Endodermal cell (in vitro differentiated cells): ENCODE results near the gene GABBR1. TPM values are rescaled to one million over a fixed set of nuclear protein-coding genes. Genes with fewer than 3 reads are reported as not detected.

Experiments used
- DNase-seq: peaks from one replicate; pipeline ENCODE4 v3.0.0-alpha.2; 2017
- H3K27ac ChIP-seq: 2 replicates; pipeline ENCODE4 v1.5.1; 2013; ENCODE audit warnings: mild to moderate bottlenecking, low read depth, low read length, moderate library complexity
- H3K27me3 ChIP-seq: 2 replicates; pipeline ENCODE4 v1.6.1; 2013; ENCODE audit warnings: mild to moderate bottlenecking, low read length, moderate library complexity; ENCODE audit not compliant: insufficient read depth, control insufficient read depth, poor library complexity, severe bottlenecking
- H3K36me3 ChIP-seq: 2 replicates; pipeline ENCODE4 v1.7.0; 2013; ENCODE audit warnings: mild to moderate bottlenecking, low read length, moderate library complexity; ENCODE audit not compliant: control insufficient read depth, insufficient read depth
- H3K4me1 ChIP-seq: one replicate; pipeline ENCODE4 v1.7.0; 2013; ENCODE audit warnings: low read length; ENCODE audit not compliant: control insufficient read depth, insufficient read depth
- H3K4me3 ChIP-seq: 2 replicates; pipeline ENCODE4 v1.5.1; 2013; ENCODE audit warnings: mild to moderate bottlenecking, low read length, moderate library complexity
- H3K9ac ChIP-seq: 2 replicates; pipeline ENCODE4 v1.6.1; 2013; ENCODE audit warnings: mild to moderate bottlenecking, low read length, moderate library complexity; ENCODE audit not compliant: poor library complexity, severe bottlenecking; ENCODE audit errors: extremely low read depth
- H3K9me3 ChIP-seq: 2 replicates; pipeline ENCODE4 v1.6.1; 2013; ENCODE audit warnings: mild to moderate bottlenecking, low read length, moderate library complexity; ENCODE audit not compliant: control insufficient read depth
- H3K27ac Mint-ChIP-seq: 2 replicates; pipeline ENCODE4 v1.8.0; 2020; ENCODE audit warnings: mixed read lengths
- H3K27me3 Mint-ChIP-seq: 2 replicates; pipeline ENCODE4 v1.8.0; 2021; ENCODE audit warnings: mild to moderate bottlenecking, mixed read lengths; ENCODE audit not compliant: insufficient read depth
- H3K36me3 Mint-ChIP-seq: 2 replicates; pipeline ENCODE4 v1.8.0; 2020; ENCODE audit warnings: low read depth, mixed read lengths
- H3K4me1 Mint-ChIP-seq: 2 replicates; pipeline ENCODE4 v1.8.0; 2020; ENCODE audit warnings: mixed read lengths
- H3K4me3 Mint-ChIP-seq: 2 replicates; pipeline ENCODE4 v1.8.0; 2020; ENCODE audit warnings: mild to moderate bottlenecking, moderate library complexity, mixed read lengths
- H3K9me3 Mint-ChIP-seq: 2 replicates; pipeline ENCODE4 v1.8.0; 2020; ENCODE audit warnings: mild to moderate bottlenecking, mixed read lengths
- WGBS, 2 experiments: methylation state at CpG; one replicate each; pipeline versions ENCODE4 v1.1.5 to v1.1.7; 2013; ENCODE audit warnings: missing lambda C conversion rate in 2 of 2, mixed read lengths in 1 of 2; ENCODE audit not compliant: insufficient coverage in 1 of 2, insufficient read length in 1 of 2; 5-methylcytosine and 5-hydroxymethylcytosine counted together
- total RNA-seq, 2 donors: library from RNA; stranded (reverse); fragmentation: NEBNext Ultra II Directional in 1 of 2; extraction: Animal tissue kit (Norgen Biotek cat#: 25700) in 1 of 2; gene quantifications; 2 replicates in 1 of 2; 3 replicates in 1 of 2; pipeline ENCODE4 v1.2.1, GENCODE V29; 2021
- TF ChIP-seq, protein P1 (sequence below): fragments of 200-600 bp; sonication (generic); conservative IDR thresholded peaks from 2 replicates; pipeline ENCODE4 v1.5.0; 2021; ENCODE audit warnings: antibody characterized with exemption, mild to moderate bottlenecking

Gene GABBR1
- total RNA-seq, 2 donors from 2014 or later = 81.8 to 99.1 TPM

DNA sequence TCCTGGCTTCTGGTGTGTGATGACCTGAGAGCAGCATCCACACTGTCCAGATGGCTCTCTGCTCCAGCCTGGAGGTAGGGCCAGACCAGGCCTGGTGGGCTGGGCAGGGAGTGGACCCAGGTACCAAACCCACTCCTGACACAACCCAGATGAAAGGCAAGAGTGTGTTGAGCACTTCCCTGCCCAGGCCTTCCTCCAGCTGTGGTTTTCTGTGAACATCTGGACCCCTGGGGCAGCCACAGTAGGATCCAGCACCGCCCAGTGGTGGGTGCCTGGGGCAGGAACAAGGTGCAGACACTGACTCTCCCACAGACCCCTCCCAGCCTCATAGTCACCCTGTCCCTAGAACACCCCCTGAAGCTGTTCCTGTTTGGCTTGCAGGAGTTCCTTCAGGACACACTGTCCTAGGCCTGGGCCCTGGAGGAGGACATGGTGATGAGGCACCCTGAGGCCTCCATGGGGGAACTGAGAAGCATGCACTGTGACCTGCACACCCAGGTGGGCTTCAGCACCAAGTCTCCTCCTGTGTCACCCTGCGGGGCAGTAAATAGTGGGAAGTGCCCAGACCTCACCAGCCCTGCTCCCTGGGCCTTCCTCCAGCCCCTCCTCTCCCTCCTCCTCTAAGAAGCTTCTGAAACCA is 102.2 kb downstream of the GABBR1 start:
- Mint-ChIP-seq H3K4me3 (no peak overlapping the region), H3K9me3 (no peaks in the 10 kb centered on the region), H3K27me3 (peaks cover 1% of the 10 kb centered on the region), H3K4me1 (no peaks in the 10 kb centered on the region), H3K27ac (no peak overlapping the region), H3K36me3 (no peaks in the 10 kb centered on the region)
- Histone ChIP-seq H3K4me3 (no peak overlapping the region), H3K4me1 (no peaks in the 10 kb centered on the region), H3K27me3 (no peaks in the 10 kb centered on the region), H3K36me3 (no peaks in the 10 kb centered on the region), H3K9ac (no peak overlapping the region), H3K9me3 (no peaks in the 10 kb centered on the region), H3K27ac (no peak overlapping the region)
- DNase-seq = no peak
- TF ChIP-seq, protein P1, sequence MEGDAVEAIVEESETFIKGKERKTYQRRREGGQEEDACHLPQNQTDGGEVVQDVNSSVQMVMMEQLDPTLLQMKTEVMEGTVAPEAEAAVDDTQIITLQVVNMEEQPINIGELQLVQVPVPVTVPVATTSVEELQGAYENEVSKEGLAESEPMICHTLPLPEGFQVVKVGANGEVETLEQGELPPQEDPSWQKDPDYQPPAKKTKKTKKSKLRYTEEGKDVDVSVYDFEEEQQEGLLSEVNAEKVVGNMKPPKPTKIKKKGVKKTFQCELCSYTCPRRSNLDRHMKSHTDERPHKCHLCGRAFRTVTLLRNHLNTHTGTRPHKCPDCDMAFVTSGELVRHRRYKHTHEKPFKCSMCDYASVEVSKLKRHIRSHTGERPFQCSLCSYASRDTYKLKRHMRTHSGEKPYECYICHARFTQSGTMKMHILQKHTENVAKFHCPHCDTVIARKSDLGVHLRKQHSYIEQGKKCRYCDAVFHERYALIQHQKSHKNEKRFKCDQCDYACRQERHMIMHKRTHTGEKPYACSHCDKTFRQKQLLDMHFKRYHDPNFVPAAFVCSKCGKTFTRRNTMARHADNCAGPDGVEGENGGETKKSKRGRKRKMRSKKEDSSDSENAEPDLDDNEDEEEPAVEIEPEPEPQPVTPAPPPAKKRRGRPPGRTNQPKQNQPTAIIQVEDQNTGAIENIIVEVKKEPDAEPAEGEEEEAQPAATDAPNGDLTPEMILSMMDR = no peak
- WGBS, 2 experiments = 87 to 92% methylated on average over 2 of the region's 2 CpGs

DNA sequence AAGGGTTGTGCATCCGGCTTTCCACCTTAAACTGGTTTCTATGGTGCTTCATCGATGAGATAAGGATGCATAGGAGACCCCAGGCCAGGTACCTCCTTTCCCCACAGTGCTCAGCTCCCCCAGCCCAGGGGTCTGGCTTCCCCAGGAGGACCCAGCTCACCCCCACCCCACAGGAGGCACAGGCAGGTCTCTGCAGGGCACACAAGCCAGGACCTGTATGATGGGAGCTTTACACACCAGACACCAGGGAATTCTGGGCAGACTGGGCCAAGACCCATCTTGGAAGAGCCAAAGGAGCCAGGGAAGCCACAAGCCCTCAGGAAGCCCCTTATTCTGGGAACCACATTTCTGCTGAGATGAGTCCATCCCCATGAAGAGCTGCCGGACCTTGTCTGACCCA is 103.0 kb downstream of the GABBR1 start:
- no peak overlapping the region for H3K4me3 Mint-ChIP-seq
- no peaks in the 10 kb centered on the region for H3K36me3 Mint-ChIP-seq
- Histone ChIP-seq H3K27me3 (no peaks in the 10 kb centered on the region), H3K27ac (no peak overlapping the region), H3K9me3 (peaks cover under 1% of the 10 kb centered on the region), H3K9ac (no peak overlapping the region), H3K36me3 (no peaks in the 10 kb centered on the region), H3K4me1 (no peaks in the 10 kb centered on the region), H3K4me3 (no peak overlapping the region)
- H3K4me1 Mint-ChIP-seq = no peaks in the 10 kb centered on the region
- no peaks in the 10 kb centered on the region for H3K9me3 Mint-ChIP-seq
- TF ChIP-seq, protein P1 = no peak
- no peak overlapping the region for H3K27ac Mint-ChIP-seq
- peak; percentile 27 for DNase-seq
- peaks cover 1% of the 10 kb centered on the region for H3K27me3 Mint-ChIP-seq
- 90 to 95% methylated on average over 3 of the region's 3 CpGs for WGBS, 2 experiments

DNA sequence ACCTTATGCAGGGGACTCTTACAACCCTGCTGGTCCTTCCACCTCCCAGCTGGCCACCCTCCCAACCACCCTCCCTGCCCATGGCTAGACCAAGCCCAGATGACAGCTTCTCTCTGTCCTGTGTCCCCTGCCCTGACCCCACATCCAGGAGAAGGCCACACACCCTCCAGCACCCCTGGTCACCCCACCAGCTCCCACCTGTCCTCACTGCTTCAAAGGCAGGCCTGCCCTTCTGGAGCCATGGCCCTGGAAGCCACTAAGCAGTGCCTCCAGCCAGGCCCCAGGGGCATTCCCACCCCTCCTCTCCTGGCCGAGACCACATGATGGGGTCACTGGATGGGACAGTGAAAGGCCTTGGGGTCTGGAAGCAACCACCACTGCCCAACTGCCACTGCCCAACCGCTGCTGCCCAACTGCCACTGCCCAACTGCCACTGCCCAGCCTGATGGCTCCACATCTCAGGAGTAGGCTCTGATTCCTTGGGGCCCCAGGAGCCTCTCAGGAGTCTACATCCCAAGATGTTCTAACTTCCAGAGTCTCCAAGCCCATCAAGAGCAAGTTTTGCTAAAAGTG is 103.9 kb downstream of the GABBR1 start:
- H3K4me3 Mint-ChIP-seq = no peak overlapping the region

More for the DNA sequence above, 103.9 kb downstream of the GABBR1 start:
- H3K27me3 ChIP-seq = no peaks in the 10 kb centered on the region
- peaks cover 9% of the 10 kb centered on the region for H3K9me3 ChIP-seq
- Mint-ChIP-seq H3K27me3 (peaks cover 1% of the 10 kb centered on the region), H3K36me3 (no peaks in the 10 kb centered on the region), H3K4me1 (no peaks in the 10 kb centered on the region), H3K9me3 (peaks cover 6% of the 10 kb centered on the region), H3K27ac (no peak overlapping the region)
- WGBS, 2 experiments = 80 to 90% methylated on average over 2 of the region's 2 CpGs
- H3K27ac ChIP-seq = no peak overlapping the region
- DNase-seq = peak; percentile 19
- H3K4me1 ChIP-seq = no peaks in the 10 kb centered on the region
- TF ChIP-seq, protein P1 = no peak
- no peaks in the 10 kb centered on the region for H3K36me3 ChIP-seq
- no peak overlapping the region for H3K9ac ChIP-seq
- no peak overlapping the region for H3K4me3 ChIP-seq
